Measurements from ENCODE around the gene FURIN.

GRCh38 chr15:90893175-90894090, 25.0 kb downstream of the FURIN start:
- no peak for TF ChIP-seq CTCF (conservative IDR thresholded peaks at IDR 0.05; ENCODE audit: low read depth, low read length)
- TF ChIP-seq MAFK (IDR thresholded peaks at IDR 0.05; ENCODE audit: low read depth, low read length), result no peak
- TF ChIP-seq MXI1 (IDR thresholded peaks at IDR 0.05; ENCODE audit: borderline replicate concordance, low read depth, low read length), result no peak
- TF ChIP-seq FOS (IDR thresholded peaks at IDR 0.05; ENCODE audit: low read depth, low read length), result no peak
- no peak for TF ChIP-seq POLR2A (IDR thresholded peaks at IDR 0.05; ENCODE audit: low read depth, low read length)
- no peak for TF ChIP-seq MAZ (IDR thresholded peaks at IDR 0.05; ENCODE audit: borderline replicate concordance, low read depth, low read length)
- TF ChIP-seq SMC3 (IDR thresholded peaks at IDR 0.05; ENCODE audit: low read depth, low read length), result no peak
- no peak for TF ChIP-seq RCOR1 (IDR thresholded peaks at IDR 0.05; ENCODE audit: insufficient replicate concordance, low read length)

All from IMR-90 (cell line).